Adrenal gland (tissue), 5 donors: ENCODE results near the gene PARD3B.
"Not testable (repeated sequence)": the region's sequence is repeated elsewhere in the genome, so short reads cannot be mapped to it uniquely, and the experiment has no call there.

Experiments used
- POLR2A ChIP-seq, 2 donors: fragments of 450-650 bp; IDR thresholded peaks; one replicate each; pipeline ENCODE4 v1.6.1; 2017; ENCODE audit warnings: antibody characterized with exemption in 2 of 2, mild to moderate bottlenecking in 2 of 2, moderate library complexity in 1 of 2
- TF ChIP-seq, protein P1 (sequence below), 6 experiments: fragments of 450-650 bp in 4 of 6; fragments of 200-600 bp in 2 of 6; sonication (generic) in 1 of 6; IDR thresholded peaks; 1 replicate in 5 of 6; 2 replicates in 1 of 6; pipeline versions ENCODE4 v1.5.1 to v1.8.0; 2016 to 2021; ENCODE audit warnings: antibody characterized with exemption in 6 of 6, mild to moderate bottlenecking in 2 of 6, moderate library complexity in 1 of 6
- donor health status: DM: no; HTN: no; CAD: no.

DNA sequence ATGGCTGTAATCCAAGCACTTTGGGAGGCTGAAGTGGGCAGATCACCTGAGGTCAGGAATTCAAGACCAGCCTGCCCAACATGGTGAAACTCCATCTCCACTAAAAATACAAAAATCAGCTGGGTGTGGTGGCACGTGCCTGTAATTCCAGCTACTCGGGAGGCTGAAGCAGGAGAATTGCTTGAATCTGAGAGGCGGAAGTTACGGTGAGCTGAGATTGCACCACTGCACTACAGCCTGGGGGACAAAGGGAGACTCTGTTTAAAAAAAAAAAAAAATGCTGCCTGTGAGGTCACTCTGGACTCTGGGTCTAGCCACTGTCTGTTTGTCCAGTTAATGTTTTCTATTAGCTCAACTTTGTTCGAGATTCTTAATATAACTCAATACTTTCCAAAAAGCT lies 673.5 kb downstream of the PARD3B start:
- TF ChIP-seq, protein P1, sequence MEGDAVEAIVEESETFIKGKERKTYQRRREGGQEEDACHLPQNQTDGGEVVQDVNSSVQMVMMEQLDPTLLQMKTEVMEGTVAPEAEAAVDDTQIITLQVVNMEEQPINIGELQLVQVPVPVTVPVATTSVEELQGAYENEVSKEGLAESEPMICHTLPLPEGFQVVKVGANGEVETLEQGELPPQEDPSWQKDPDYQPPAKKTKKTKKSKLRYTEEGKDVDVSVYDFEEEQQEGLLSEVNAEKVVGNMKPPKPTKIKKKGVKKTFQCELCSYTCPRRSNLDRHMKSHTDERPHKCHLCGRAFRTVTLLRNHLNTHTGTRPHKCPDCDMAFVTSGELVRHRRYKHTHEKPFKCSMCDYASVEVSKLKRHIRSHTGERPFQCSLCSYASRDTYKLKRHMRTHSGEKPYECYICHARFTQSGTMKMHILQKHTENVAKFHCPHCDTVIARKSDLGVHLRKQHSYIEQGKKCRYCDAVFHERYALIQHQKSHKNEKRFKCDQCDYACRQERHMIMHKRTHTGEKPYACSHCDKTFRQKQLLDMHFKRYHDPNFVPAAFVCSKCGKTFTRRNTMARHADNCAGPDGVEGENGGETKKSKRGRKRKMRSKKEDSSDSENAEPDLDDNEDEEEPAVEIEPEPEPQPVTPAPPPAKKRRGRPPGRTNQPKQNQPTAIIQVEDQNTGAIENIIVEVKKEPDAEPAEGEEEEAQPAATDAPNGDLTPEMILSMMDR (IDR thresholded peaks at IDR 0.05) = not testable (repeated sequence)
- TF ChIP-seq POLR2A (IDR thresholded peaks at IDR 0.05) = not testable (repeated sequence)
